Natural killer cell (primary cell): ENCODE measurements around the gene MAP3K14. TPM values are rescaled to one million over a fixed set of nuclear protein-coding genes. Genes with fewer than 3 reads are reported as not detected.

Experiments
- ATAC-seq, 3 donors: fragments of 150-1000 bp in 2 of 3; fragments of 200-7000 bp in 1 of 3; cut with Tn5 transposase; 1 replicate in 1 of 3; 2 replicates in 2 of 3; pipeline ENCODE4 v1.10.0; 2021; ENCODE audit warnings: mild to moderate bottlenecking in 2 of 3, moderate library complexity in 2 of 3
- DNase-seq, 2 donors: peaks; one replicate each; pipeline versions ENCODE4 v3.0.0 to v3.0.0-alpha.2; 2013 to 2021; ENCODE audit warnings: mixed read lengths in 1 of 2
- H3K27ac ChIP-seq: one replicate; pipeline ENCODE4 v1.5.1; 2013; ENCODE audit warnings: mild to moderate bottlenecking, low read length
- H3K27me3 ChIP-seq: one replicate; pipeline ENCODE4 v1.6.1; 2013; ENCODE audit warnings: low read length; ENCODE audit not compliant: control insufficient read depth, insufficient read depth
- H3K36me3 ChIP-seq: one replicate; pipeline ENCODE4 v1.6.1; 2013; ENCODE audit warnings: low read length; ENCODE audit not compliant: control insufficient read depth, insufficient read depth
- H3K4me1 ChIP-seq: one replicate; pipeline ENCODE4 v1.6.1; 2013; ENCODE audit warnings: low read length; ENCODE audit not compliant: control insufficient read depth, insufficient read depth
- H3K4me3 ChIP-seq: one replicate; pipeline ENCODE4 v1.5.1; 2013; ENCODE audit warnings: low read length
- H3K9me3 ChIP-seq: one replicate; pipeline ENCODE4 v1.6.1; 2013; ENCODE audit warnings: low read length; ENCODE audit not compliant: control insufficient read depth, insufficient read depth
- H3K27ac Mint-ChIP-seq, 2 donors: one replicate each; pipeline ENCODE4 v1.8.0; 2022; ENCODE audit warnings: mild to moderate bottlenecking in 2 of 2, mixed read lengths in 2 of 2, moderate library complexity in 1 of 2
- H3K27me3 Mint-ChIP-seq, 2 donors: one replicate each; pipeline ENCODE4 v1.8.0; 2022; ENCODE audit warnings: low read depth in 2 of 2, mixed read lengths in 2 of 2
- H3K36me3 Mint-ChIP-seq: one replicate; pipeline ENCODE4 v1.8.0; 2022; ENCODE audit warnings: mixed read lengths
- H3K4me1 Mint-ChIP-seq, 2 donors: one replicate each; pipeline ENCODE4 v1.8.0; 2022; ENCODE audit warnings: mixed read lengths in 2 of 2
- H3K4me3 Mint-ChIP-seq: one replicate; pipeline ENCODE4 v1.8.0; 2022; ENCODE audit warnings: mild to moderate bottlenecking, moderate library complexity, mixed read lengths
- H3K9me3 Mint-ChIP-seq, 2 donors: one replicate each; pipeline ENCODE4 v1.8.0; 2022; ENCODE audit warnings: mixed read lengths in 2 of 2
- WGBS: methylation state at CpG from one replicate; pipeline ENCODE4 v1.1.7; 2013; ENCODE audit warnings: missing lambda C conversion rate; ENCODE audit not compliant: insufficient coverage; 5-methylcytosine and 5-hydroxymethylcytosine counted together
- intact Hi-C: fragments of 100-400 bp; cut with micrococcal nuclease; formaldehyde crosslinking; loops from one replicate; pipeline ENCODE4 v1.14.2; 2022
- total RNA-seq, 4 donors: library from RNA; stranded (reverse); fragments of 120-200 nt in 1 of 4; gene quantifications; one replicate each; pipeline versions ENCODE4 v1.2.3 to v1.2.4, GENCODE V29; 2013 to 2022
- TF ChIP-seq, protein P1 (sequence below): fragments of 200-600 bp; IDR thresholded peaks from one replicate; pipeline ENCODE4 v1.8.0; 2022; ENCODE audit warnings: antibody characterized with exemption

MAP3K14 gene
- total RNA-seq, 3 donors from 2014 or later (not counting 1 experiment from before 2014, with no cell fraction given): 28.0 to 31.9 (median 31.6) TPM

DNA sequence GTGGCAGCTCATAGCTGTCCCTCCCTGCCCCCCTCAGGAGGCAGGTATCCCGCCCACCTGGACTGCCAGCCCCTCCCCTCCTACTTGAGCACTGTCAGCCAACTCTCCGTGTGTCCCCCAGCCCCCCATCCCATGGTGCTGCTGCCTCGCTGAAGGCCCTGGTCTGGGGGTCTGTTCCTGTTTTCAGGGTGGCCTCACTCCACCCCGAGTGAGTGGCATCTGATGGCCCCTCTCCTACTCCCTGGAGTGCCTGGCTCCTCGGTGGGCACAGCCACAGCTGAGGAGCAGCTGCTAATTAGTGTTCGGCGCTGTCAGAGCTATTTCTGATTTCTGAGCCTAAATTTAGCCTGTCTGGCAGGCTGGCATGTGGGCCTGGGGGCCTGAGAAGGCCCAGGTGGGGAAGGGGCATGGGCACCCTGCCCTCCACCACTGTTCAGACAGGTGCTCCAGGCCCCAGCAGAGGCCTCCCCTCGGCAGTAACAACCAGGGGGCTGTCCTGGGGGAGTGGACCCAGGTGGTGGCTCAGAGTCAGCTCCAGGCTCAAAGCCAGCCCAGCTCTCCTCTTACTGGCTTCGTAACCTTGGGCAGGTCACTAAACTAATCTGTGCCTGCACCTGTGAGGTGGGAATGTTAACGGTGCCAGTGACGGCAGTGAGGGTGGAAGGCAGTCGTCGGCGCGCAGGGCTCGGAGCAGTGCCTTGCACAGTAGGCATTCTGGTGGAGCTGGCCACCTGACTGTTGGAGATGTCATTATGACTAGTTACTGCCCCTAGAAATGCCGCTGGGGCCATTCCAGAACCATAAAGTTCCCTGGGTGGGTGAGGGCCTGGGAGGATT is 88.7 kb downstream of the MAP3K14 start:
- no peak for ATAC-seq
- Mint-ChIP-seq H3K27ac (peak overlapping the region; percentile 99), H3K4me1 (peaks cover 77 to 99% of the 10 kb centered on the region in 2 donors)

DNA sequence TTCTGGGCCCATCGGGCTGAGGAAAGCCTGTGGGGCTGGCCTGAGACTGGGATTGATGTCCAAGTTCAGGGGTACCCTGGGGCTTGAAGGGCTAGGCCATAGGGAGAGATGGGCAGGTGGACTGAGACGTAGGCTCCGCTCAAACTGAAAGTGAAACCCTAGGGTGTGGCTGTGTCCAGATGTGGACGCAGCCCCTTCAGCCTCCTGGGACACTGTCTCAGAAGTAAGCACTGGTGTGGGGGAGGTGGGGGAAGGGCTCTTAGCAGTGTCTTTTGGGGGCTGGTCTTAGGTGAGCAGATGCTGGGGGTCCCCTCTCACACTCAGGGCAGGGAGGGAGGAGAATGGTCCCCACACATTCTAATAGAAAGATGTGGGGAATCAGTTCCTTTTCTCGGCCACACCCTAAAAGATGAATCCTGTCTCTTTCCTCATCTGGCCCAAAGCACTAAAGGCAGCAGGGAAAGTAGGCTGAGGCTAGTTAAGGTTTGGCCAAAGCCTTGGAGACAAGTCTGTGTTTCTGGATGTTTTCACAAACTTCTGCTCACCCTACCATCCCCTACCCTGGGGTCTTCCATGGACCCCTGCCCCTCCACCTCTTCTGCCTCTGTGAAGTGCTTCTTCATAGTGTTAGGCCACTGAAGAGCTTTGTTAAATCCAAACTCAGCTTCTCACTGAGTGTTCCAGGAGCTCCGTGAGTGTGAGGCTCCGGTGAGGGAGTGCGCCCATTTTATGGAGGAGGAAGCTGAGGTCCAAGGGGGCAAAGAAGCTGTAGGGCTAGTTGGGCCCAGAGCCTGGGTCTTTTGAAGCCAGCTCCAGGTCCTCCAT is 89.5 kb downstream of the MAP3K14 start:
- H3K4me3 ChIP-seq: peak overlapping the region; percentile 92
- no peaks in the 10 kb centered on the region for H3K9me3 ChIP-seq
- peaks cover 77 to 100% of the 10 kb centered on the region in 2 donors for H3K4me1 Mint-ChIP-seq
- H3K27ac Mint-ChIP-seq: peak overlapping the region; percentile 99
- H3K4me1 ChIP-seq: peaks cover 94% of the 10 kb centered on the region
- peaks cover 9% of the 10 kb centered on the region for H3K36me3 ChIP-seq
- H3K27me3 ChIP-seq: no peaks in the 10 kb centered on the region
- peak overlapping the region; percentile 94 for H3K27ac ChIP-seq
- H3K9me3 Mint-ChIP-seq: no peaks in the 10 kb centered on the region
- DNase-seq (peak; percentile 35 to 61), ATAC-seq (no peak)
- H3K27me3 Mint-ChIP-seq: no peaks in the 10 kb centered on the region
- no peaks in the 10 kb centered on the region for H3K36me3 Mint-ChIP-seq
- peak overlapping the region; percentile 98 for H3K4me3 Mint-ChIP-seq
- TF ChIP-seq, protein P1, sequence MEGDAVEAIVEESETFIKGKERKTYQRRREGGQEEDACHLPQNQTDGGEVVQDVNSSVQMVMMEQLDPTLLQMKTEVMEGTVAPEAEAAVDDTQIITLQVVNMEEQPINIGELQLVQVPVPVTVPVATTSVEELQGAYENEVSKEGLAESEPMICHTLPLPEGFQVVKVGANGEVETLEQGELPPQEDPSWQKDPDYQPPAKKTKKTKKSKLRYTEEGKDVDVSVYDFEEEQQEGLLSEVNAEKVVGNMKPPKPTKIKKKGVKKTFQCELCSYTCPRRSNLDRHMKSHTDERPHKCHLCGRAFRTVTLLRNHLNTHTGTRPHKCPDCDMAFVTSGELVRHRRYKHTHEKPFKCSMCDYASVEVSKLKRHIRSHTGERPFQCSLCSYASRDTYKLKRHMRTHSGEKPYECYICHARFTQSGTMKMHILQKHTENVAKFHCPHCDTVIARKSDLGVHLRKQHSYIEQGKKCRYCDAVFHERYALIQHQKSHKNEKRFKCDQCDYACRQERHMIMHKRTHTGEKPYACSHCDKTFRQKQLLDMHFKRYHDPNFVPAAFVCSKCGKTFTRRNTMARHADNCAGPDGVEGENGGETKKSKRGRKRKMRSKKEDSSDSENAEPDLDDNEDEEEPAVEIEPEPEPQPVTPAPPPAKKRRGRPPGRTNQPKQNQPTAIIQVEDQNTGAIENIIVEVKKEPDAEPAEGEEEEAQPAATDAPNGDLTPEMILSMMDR: no peak
- WGBS: 34% methylated on average over 7 of the region's 8 CpGs
- intact Hi-C loops: loop anchor here (2.0 to 10.0 kb wide), 2 partner anchors 89 to 1863 kb away; partner anchors contain the start of gene MAP3K14

More for the DNA sequence above, 88.7 kb downstream of the MAP3K14 start:
- Histone ChIP-seq H3K4me3 (peak overlapping the region; percentile 92), H3K27me3 (no peaks in the 10 kb centered on the region), H3K36me3 (peaks cover 17% of the 10 kb centered on the region), H3K9me3 (no peaks in the 10 kb centered on the region), H3K27ac (peak overlapping the region; percentile 94), H3K4me1 (peaks cover 94% of the 10 kb centered on the region)
- no peaks in the 10 kb centered on the region for H3K9me3 Mint-ChIP-seq
- peak; percentile 21 to 59 for DNase-seq
- TF ChIP-seq, protein P1: no peak
- H3K36me3 Mint-ChIP-seq: no peaks in the 10 kb centered on the region
- intact Hi-C loops: loop anchor here (2.0 to 10.0 kb wide), 2 partner anchors 89 to 1863 kb away; partner anchors contain the start of gene MAP3K14
- H3K27me3 Mint-ChIP-seq: no peaks in the 10 kb centered on the region
- peak overlapping the region; percentile 98 for H3K4me3 Mint-ChIP-seq
- 17% methylated on average over 17 of the region's 17 CpGs for WGBS

DNA sequence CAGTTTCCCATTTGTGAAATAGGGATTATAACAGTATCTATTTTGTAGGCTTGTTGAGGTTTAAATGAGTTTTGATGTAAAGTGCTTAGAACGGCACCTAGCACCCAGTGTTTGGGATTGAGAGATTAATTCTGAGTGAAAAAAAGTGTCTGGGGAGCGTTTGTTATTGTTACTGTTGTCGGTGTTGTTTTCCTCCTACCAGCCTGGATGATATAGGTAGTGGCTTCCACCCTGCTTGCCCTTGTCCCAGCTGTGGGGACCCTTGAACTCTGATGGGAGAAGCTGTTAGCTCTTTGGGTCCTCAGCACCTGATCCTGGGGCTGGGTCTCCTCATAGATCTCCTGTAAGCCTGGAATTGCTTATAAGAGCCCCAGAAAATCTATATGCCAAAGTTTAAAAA is 90.2 kb downstream of the MAP3K14 start:
- H3K4me1 Mint-ChIP-seq: peaks cover 71 to 93% of the 10 kb centered on the region in 2 donors
- H3K27me3 ChIP-seq: no peaks in the 10 kb centered on the region
- ATAC-seq (no peak), DNase-seq (no peak)
- intact Hi-C loops: loop anchor here (2.0 to 10.0 kb wide), 2 partner anchors 90 to 1862 kb away; partner anchors contain the start of gene MAP3K14
- no peaks in the 10 kb centered on the region for H3K36me3 Mint-ChIP-seq
- peaks cover 6% of the 10 kb centered on the region for H3K36me3 ChIP-seq
- H3K4me1 ChIP-seq: peaks cover 87% of the 10 kb centered on the region
- H3K4me3 ChIP-seq: peak overlapping the region; percentile 92
- H3K27ac Mint-ChIP-seq: peak overlapping the region; percentile 99
- H3K27me3 Mint-ChIP-seq: no peaks in the 10 kb centered on the region
- TF ChIP-seq, protein P1: no peak
- WGBS: 10% methylated on average over 3 of the region's 3 CpGs
- H3K9me3 ChIP-seq: no peaks in the 10 kb centered on the region
- H3K9me3 Mint-ChIP-seq: no peaks in the 10 kb centered on the region
- peak overlapping the region; percentile 94 for H3K27ac ChIP-seq
- peak overlapping the region; percentile 98 for H3K4me3 Mint-ChIP-seq
